ENCODE measurements around the gene RBFOX2.

The RBFOX2 gene

GRCh38 chr22:36015155-36015810 is 13.3 kb downstream of the RBFOX2 start:
- Histone ChIP-seq H3K36me3 (no peaks in the 10 kb centered on the region), H3K27me3 (no peaks in the 10 kb centered on the region), H3K4me1 (peaks cover 58% of the 10 kb centered on the region), H3K4me3 (ENCODE audit: low read depth, low read length) (no peak overlapping the region), H3K9me3 (no peaks in the 10 kb centered on the region)
- TF ChIP-seq CTCF (IDR thresholded peaks at IDR 0.05; ENCODE audit: low read depth, low read length), result no peak
- DNase-seq, result no peak

DNA sequence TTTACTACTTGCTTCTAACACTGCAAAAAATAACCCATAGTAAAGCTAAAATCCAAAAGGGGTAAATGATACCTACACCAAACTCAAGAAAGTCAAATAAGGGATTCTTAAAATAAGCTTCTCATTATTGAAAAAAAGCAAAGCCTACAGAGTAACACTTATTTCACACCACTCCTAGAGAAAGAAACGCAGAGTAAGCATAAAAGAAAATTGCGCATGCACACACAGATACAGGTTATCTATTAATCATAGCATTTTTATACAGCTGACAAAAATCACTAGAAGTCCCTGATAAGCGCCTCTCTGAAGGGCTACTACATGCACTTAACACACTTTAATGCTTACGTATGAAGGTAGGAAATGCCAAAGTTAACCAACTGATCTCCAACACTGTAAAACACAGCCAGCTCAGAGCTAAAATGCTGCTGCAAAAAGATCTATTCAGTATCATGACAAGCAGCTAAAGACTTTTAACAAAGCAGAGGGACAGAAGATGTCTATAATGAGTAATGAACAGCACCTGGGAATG is 14.0 kb downstream of the RBFOX2 start:
- DNase-seq, result no peak
- H3K4me1 ChIP-seq, result peaks cover 65% of the 10 kb centered on the region
- no peak overlapping the region for H3K4me3 ChIP-seq (ENCODE audit: low read depth, low read length)
- no peaks in the 10 kb centered on the region for H3K36me3 ChIP-seq
- no peaks in the 10 kb centered on the region for H3K27me3 ChIP-seq
- no peaks in the 10 kb centered on the region for H3K9me3 ChIP-seq
- TF ChIP-seq CTCF (IDR thresholded peaks at IDR 0.05; ENCODE audit: low read depth, low read length), result no peak

DNA sequence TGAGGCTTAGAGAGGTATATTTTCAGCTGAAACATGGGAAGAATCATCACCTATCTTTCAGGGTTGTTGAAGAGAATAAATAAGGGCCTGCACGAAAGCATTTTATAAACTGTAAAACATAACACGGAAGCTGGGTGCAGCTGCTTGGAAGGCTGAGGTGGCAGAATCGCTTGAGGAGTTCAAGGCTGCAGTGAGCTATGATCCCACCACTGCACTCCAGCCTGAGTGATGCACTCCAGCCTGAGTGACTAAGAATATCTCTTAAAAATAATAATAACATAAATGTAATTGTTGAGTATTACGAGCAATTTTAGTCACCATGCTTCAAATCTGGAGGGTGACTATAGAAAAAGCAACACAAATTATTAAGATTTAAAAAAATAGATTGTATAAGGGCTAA is 16.3 kb downstream of the RBFOX2 start:
- Histone ChIP-seq H3K36me3 (no peaks in the 10 kb centered on the region), H3K27me3 (no peaks in the 10 kb centered on the region), H3K4me3 (ENCODE audit: low read depth, low read length) (no peak overlapping the region), H3K4me1 (peaks cover 58% of the 10 kb centered on the region), H3K9me3 (no peaks in the 10 kb centered on the region)
- TF ChIP-seq CTCF (IDR thresholded peaks at IDR 0.05; ENCODE audit: low read depth, low read length), result no peak
- DNase-seq, result no peak

- H3K4me1 ChIP-seq, result peaks cover 47% of the 10 kb centered on the region
- DNase-seq, result peak; percentile 75
- peak overlapping the region; percentile 39 for H3K4me3 ChIP-seq (ENCODE audit: low read depth, low read length)
- no peak for TF ChIP-seq CTCF (IDR thresholded peaks at IDR 0.05; ENCODE audit: low read depth, low read length)
- H3K9me3 ChIP-seq, result no peaks in the 10 kb centered on the region
- H3K36me3 ChIP-seq, result no peaks in the 10 kb centered on the region
- no peaks in the 10 kb centered on the region for H3K27me3 ChIP-seq
Observed at GRCh38 chr22:36010882-36011281, 17.7 kb downstream of the RBFOX2 start.

DNA sequence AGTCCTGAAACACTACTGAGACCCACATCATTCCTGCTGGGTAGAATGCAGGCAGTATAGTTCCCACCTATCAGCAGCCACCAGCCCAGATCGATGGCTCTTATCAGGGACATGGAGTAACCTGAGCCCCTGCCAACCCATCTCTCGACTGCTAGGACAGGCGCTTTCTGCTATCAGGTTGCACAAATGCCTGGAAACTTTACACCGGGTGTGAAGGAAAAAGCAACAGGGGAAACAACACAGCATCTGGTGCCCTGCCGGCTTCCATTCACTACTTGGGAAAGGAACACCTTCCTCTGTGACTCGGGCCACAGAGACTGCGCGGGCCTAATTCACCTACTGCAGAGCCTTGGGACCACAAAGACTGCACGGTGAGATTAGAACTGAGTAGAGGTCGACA is 18.5 kb downstream of the RBFOX2 start:
- H3K36me3 ChIP-seq, result no peaks in the 10 kb centered on the region
- DNase-seq, result peak; percentile 77
- peak overlapping the region; percentile 39 for H3K4me3 ChIP-seq (ENCODE audit: low read depth, low read length)
- no peaks in the 10 kb centered on the region for H3K9me3 ChIP-seq
- peaks cover 39% of the 10 kb centered on the region for H3K4me1 ChIP-seq
- no peaks in the 10 kb centered on the region for H3K27me3 ChIP-seq
- no peak for TF ChIP-seq CTCF (IDR thresholded peaks at IDR 0.05; ENCODE audit: low read depth, low read length)

- no peaks in the 10 kb centered on the region for H3K9me3 ChIP-seq
- H3K4me1 ChIP-seq, result peaks cover 33% of the 10 kb centered on the region
- TF ChIP-seq CTCF (IDR thresholded peaks at IDR 0.05; ENCODE audit: low read depth, low read length), result no peak
- no peaks in the 10 kb centered on the region for H3K36me3 ChIP-seq
- no peaks in the 10 kb centered on the region for H3K27me3 ChIP-seq
- no peak overlapping the region for H3K4me3 ChIP-seq (ENCODE audit: low read depth, low read length)
- DNase-seq, result no peak
Observed at GRCh38 chr22:36009085-36009484, 19.5 kb downstream of the RBFOX2 start.

All from BE2C (cell line).